Activated naive CD8-positive, alpha-beta T cell treated with anti-CD3 and anti-CD28 coated beads, Interleukin-2, amount 50 U/mL, for 16 hours (primary cell): ENCODE measurements around the gene DHX16.
"Not testable (repeated sequence)": the region's sequence is repeated elsewhere in the genome, so short reads cannot be mapped to it uniquely, and the experiment has no call there.

Experiments
- DNase-seq: peaks from one replicate; pipeline ENCODE4 v3.0.0-alpha.2; 2020; ENCODE audit warnings: low read depth, low spot score

The DHX16 gene

GRCh38 chr6:30672445-30673253 is at the start of gene DHX16:
DHX16 (minus strand) TSS chr6:30673006; CDS start chr6:30672841, 165 bp downstream.
- peak; percentile 74 for DNase-seq

GRCh38 chr6:30722025-30722279 is 49.1 kb upstream of the DHX16 start:
- DNase-seq = not testable (repeated sequence)

- peak; percentile 92 for DNase-seq
Observed at GRCh38 chr6:30721198-30722024, 48.6 kb upstream of the DHX16 start.

GRCh38 chr6:30720738-30721197 is 48.0 kb upstream of the DHX16 start:
- no peak for DNase-seq

GRCh38 chr6:30719791-30720737 is 47.3 kb upstream of the DHX16 start, which contains the start of gene TUBB:
TUBB (plus strand) TSS chr6:30720352; CDS start chr6:30720507, 155 bp downstream.
- DNase-seq = peak; percentile 88

- DNase-seq = no peak
Observed at GRCh38 chr6:30719356-30719755, 46.5 kb upstream of the DHX16 start.

- DNase-seq = not testable (repeated sequence)
Observed at GRCh38 chr6:30717845-30718720, 45.3 kb upstream of the DHX16 start.

GRCh38 chr6:30717129-30717844 is 44.5 kb upstream of the DHX16 start, which contains the start of gene MDC1:
MDC1 (minus strand) TSS chr6:30717281; CDS start chr6:30715175, 2,106 bp downstream.
- DNase-seq = peak; percentile 96

- no peak for DNase-seq
Observed at GRCh38 chr6:30716879-30717128, 44.0 kb upstream of the DHX16 start.

- no peak for DNase-seq
Observed at GRCh38 chr6:30714263-30714662, 41.5 kb upstream of the DHX16 start.

- no peak for DNase-seq
Observed at GRCh38 chr6:30712441-30712945, 39.7 kb upstream of the DHX16 start.

- no peak for DNase-seq
Observed at GRCh38 chr6:30711758-30712380, 39.1 kb upstream of the DHX16 start.

GRCh38 chr6:30709101-30709868 is 36.5 kb upstream of the DHX16 start:
- DNase-seq = no peak

- no peak for DNase-seq
Observed at GRCh38 chr6:30707281-30707850, 34.6 kb upstream of the DHX16 start.

GRCh38 chr6:30705620-30706019 is 32.8 kb upstream of the DHX16 start:
- no peak for DNase-seq

GRCh38 chr6:30703821-30704220 is 31.0 kb upstream of the DHX16 start:
- no peak for DNase-seq

GRCh38 chr6:30703011-30703410 is 30.2 kb upstream of the DHX16 start:
- no peak for DNase-seq

GRCh38 chr6:30700340-30700739 is 27.5 kb upstream of the DHX16 start:
- DNase-seq = no peak
